ENCODE measurements around the gene ZBTB34.

ZBTB34 gene

GRCh38 chr9:126882746-126883145 lies 22.3 kb downstream of the ZBTB34 start:
- TF ChIP-seq, protein P1, sequence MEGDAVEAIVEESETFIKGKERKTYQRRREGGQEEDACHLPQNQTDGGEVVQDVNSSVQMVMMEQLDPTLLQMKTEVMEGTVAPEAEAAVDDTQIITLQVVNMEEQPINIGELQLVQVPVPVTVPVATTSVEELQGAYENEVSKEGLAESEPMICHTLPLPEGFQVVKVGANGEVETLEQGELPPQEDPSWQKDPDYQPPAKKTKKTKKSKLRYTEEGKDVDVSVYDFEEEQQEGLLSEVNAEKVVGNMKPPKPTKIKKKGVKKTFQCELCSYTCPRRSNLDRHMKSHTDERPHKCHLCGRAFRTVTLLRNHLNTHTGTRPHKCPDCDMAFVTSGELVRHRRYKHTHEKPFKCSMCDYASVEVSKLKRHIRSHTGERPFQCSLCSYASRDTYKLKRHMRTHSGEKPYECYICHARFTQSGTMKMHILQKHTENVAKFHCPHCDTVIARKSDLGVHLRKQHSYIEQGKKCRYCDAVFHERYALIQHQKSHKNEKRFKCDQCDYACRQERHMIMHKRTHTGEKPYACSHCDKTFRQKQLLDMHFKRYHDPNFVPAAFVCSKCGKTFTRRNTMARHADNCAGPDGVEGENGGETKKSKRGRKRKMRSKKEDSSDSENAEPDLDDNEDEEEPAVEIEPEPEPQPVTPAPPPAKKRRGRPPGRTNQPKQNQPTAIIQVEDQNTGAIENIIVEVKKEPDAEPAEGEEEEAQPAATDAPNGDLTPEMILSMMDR (IDR thresholded peaks at IDR 0.05), result no peak

GRCh38 chr9:126883636-126884035 lies 23.2 kb downstream of the ZBTB34 start:
- TF ChIP-seq, protein P1 (IDR thresholded peaks at IDR 0.05), result no peak

DNA sequence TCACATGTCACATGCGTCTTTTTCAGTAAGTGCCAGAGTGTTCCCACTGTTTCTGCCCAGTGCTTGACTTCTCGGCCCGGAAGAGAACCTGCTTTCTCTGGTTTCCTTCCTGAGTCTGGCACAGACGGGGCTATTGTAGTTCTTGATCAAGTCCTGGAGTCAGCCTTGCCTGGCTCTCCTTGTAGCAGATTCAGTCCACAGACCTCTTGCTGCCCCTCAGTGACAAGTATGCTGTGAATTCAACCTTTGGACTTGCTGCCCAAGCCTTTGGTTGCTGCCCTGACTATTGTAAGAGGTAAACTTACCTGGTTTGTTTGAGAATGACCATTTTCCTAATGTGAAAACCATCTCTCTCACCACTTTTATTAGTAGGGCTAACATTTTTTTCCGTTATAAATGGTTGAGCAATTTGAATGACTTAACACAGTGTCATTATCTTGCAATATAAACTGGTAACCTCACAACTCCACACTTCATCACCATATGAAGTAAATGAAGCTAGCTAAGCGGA lies 24.7 kb downstream of the ZBTB34 start:
- TF ChIP-seq, protein P1 (IDR thresholded peaks at IDR 0.05), result no peak

GRCh38 chr9:126886034-126886822 lies 25.8 kb downstream of the ZBTB34 start:
- TF ChIP-seq, protein P1 (IDR thresholded peaks at IDR 0.05), result no peak

GRCh38 chr9:126886897-126887296 lies 26.5 kb downstream of the ZBTB34 start:
- TF ChIP-seq, protein P1 (IDR thresholded peaks at IDR 0.05), result no peak

DNA sequence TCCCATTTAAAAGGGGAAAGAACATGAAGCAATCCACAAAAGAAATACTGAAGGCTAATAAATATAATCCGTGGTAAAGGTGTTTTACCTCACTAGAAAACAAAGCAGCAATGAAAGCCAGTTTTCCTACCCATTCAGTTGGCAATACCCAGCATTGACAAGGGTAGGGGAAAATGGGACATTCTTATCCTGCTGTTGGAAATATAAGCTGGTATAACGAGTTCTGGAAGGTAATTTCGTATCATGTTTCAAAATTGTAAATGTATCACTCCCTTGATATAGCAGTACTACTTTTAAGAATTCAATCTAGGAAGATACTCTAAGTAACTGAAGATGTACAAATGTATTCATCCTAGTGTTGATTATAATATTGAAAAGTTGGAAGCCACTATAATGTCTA lies 31.2 kb downstream of the ZBTB34 start:
- TF ChIP-seq, protein P1 (IDR thresholded peaks at IDR 0.05), result no peak

GRCh38 chr9:126893079-126893478 lies 32.6 kb downstream of the ZBTB34 start:
- TF ChIP-seq, protein P1 (IDR thresholded peaks at IDR 0.05), result peak; percentile 53; the same call in 1 of the 2 replicates
